Measurements from ENCODE around the gene ZFC3H1.

GRCh38 chr12:71693126-71693525 lies 29.5 kb upstream of the ZFC3H1 start:
- TF ChIP-seq CTCF (IDR thresholded peaks at IDR 0.05) (no peak), EP300 (IDR thresholded peaks at IDR 0.05) (no peak), POLR2AphosphoS5 (IDR thresholded peaks at IDR 0.05) (no peak), POLR2A (IDR thresholded peaks at IDR 0.05) (no peak)

Measured in suprapubic skin (tissue), 4 donors.